GM19438 (cell line): ENCODE results near the gene NDNF.

Experiments
- ATAC-seq: cut with Tn5 transposase; IDR thresholded peaks from one replicate; pipeline ENCODE4 v1.9.1; 2021; ENCODE audit warnings: low read depth; ENCODE audit not compliant: unreplicated experiment

Gene NDNF

GRCh38 chr4:121071640-121072223 is 603 bp downstream of the NDNF start:
- no peak for ATAC-seq

GRCh38 chr4:121070696-121071639 is 1.4 kb downstream of the NDNF start:
- no peak for ATAC-seq

GRCh38 chr4:121070274-121070673 is 2.1 kb downstream of the NDNF start:
- no peak for ATAC-seq

- ATAC-seq: no peak
These were observed 2.9 kb downstream of the NDNF start for GRCh38 chr4:121069430-121069829.

GRCh38 chr4:121064482-121064881 is 7.9 kb downstream of the NDNF start:
- no peak for ATAC-seq

- ATAC-seq: no peak
These were observed 9.8 kb downstream of the NDNF start for GRCh38 chr4:121062521-121062920.

- no peak for ATAC-seq
These were observed 10.5 kb downstream of the NDNF start for GRCh38 chr4:121061861-121062260.

- no peak for ATAC-seq
These were observed 11.1 kb downstream of the NDNF start for GRCh38 chr4:121061215-121061614.

GRCh38 chr4:121057466-121057922 is 14.8 kb downstream of the NDNF start:
- no peak for ATAC-seq

- no peak for ATAC-seq
These were observed 16.3 kb downstream of the NDNF start for GRCh38 chr4:121056066-121056465.

GRCh38 chr4:121054373-121054772 is 18.0 kb downstream of the NDNF start:
- ATAC-seq: no peak

GRCh38 chr4:121053601-121054143 is 18.7 kb downstream of the NDNF start:
- no peak for ATAC-seq

- ATAC-seq: no peak
These were observed 22.0 kb downstream of the NDNF start for GRCh38 chr4:121050300-121050699.

GRCh38 chr4:121049072-121049599 is 23.2 kb downstream of the NDNF start:
- ATAC-seq: no peak

GRCh38 chr4:121048165-121048564 is 24.2 kb downstream of the NDNF start:
- ATAC-seq: no peak

- peak; percentile 90 for ATAC-seq
These were observed 30.8 kb downstream of the NDNF start for GRCh38 chr4:121041307-121042090.

- no peak for ATAC-seq
These were observed 38.3 kb downstream of the NDNF start for GRCh38 chr4:121034017-121034416.

- ATAC-seq: no peak
These were observed 41.6 kb downstream of the NDNF start for GRCh38 chr4:121030711-121031110.

GRCh38 chr4:121030131-121030530 is 42.2 kb downstream of the NDNF start:
- ATAC-seq: no peak

GRCh38 chr4:121026034-121026433 is 46.3 kb downstream of the NDNF start:
- no peak for ATAC-seq

GRCh38 chr4:121025540-121025939 is 46.8 kb downstream of the NDNF start:
- ATAC-seq: no peak
